AG04449 (cell line): ENCODE measurements around the gene VAV1.

Experiments
- CTCF ChIA-PET: fragments of 350-600 bp; formaldehyde crosslinking; extraction: SDS; loops from one replicate; lab custom pipeline; 2021; ENCODE audit warnings: antibody characterized with exemption; lab: Yijun Ruan, JAX
- POLR2A ChIA-PET: fragments of 400-600, 350-600 bp; formaldehyde crosslinking; extraction: SDS; loops from one replicate; lab custom pipeline; 2020; ENCODE audit warnings: antibody characterized with exemption, inconsistent platforms; lab: Yijun Ruan, JAX
- DNase-seq: peaks from one replicate; pipeline ENCODE4 v3.0.0-alpha.2; 2010; ENCODE audit warnings: low read depth, low spot score
- H3K4me3 ChIP-seq: 2 replicates; pipeline ENCODE4 v1.5.1; 2011; ENCODE audit warnings: low read depth, mild to moderate bottlenecking, control low read depth, low read length
- CTCF ChIP-seq: IDR thresholded peaks from one replicate; pipeline ENCODE4 v1.5.1; 2011; ENCODE audit warnings: mild to moderate bottlenecking, moderate library complexity, low read length, control low read depth, inconsistent platforms; ENCODE audit not compliant: insufficient read depth; ENCODE audit errors: missing control alignments

Gene VAV1

DNA sequence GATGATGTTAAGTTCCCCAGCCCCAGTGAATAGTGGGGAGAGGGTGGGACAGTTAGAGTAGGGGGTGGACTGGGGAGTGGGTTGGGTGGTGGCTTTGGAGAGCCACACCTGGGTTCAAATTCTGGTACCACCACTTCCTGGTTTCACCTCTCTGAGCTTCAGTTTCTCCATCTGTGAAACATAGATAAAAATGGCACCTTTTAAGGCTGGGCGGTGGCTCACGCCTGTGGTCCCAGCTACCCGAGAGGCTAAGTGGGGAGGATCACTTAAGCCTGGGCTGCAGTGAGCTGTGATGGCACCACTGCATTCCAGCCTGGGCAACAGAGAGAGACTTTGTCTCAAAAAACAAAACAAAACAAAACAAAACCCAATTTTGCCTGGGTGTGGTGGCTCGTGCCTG, 5.9 kb downstream of the VAV1 start:
- CTCF ChIA-PET, result no interaction called here
- POLR2A ChIA-PET, result no interaction called here
- no peak for DNase-seq
- H3K4me3 ChIP-seq, result no peak overlapping the region
- no peak for TF ChIP-seq CTCF

DNA sequence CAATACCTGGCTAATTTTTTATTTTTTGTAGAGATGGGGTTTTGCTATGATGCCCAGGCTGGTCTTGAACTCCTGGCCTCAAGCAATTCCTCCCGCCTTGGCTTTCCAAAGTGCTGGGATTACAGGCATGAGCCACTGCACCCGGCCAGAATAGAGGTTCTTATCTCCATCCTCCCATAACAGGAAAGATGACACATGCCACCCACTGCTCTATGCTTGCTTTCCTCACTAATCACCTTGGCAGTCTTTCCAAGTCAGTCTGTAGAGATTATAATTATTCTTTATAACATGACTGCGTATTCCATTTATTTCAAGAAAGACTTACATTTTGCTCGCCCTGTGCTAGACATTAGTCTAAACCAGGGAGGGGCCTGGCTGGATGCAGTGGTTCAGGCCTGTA, 6.7 kb downstream of the VAV1 start:
- no peak for TF ChIP-seq CTCF
- ChIA-PET POLR2A (no interaction called here), CTCF (no interaction called here)
- DNase-seq, result no peak
- H3K4me3 ChIP-seq, result no peak overlapping the region

DNA sequence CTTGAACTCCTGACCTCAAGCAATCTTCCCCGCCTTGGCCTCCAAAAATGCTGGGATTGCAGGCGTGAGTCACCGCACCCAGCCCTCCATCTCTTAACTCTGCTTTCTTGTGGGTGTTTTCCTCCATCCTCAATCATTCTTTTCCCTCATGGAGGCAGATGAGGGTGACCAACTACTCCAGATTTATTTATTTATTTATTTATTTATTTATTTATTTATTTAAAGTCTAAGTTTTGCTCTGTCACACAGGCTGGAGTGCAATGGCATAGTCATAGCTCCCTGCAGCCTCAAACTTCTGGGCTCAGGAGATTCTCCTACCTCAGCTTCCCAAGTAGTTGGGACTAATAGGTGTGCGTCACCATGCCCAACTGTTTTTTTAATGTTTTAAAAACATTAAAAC, 14.9 kb downstream of the VAV1 start:
- TF ChIP-seq CTCF, result no peak
- no peak for DNase-seq
- ChIA-PET POLR2A (no interaction called here), CTCF (no interaction called here)
- H3K4me3 ChIP-seq, result no peak overlapping the region

- POLR2A ChIA-PET, result no interaction called here
- TF ChIP-seq CTCF, result no peak
- CTCF ChIA-PET, result no interaction called here
- no peak overlapping the region for H3K4me3 ChIP-seq
- no peak for DNase-seq
Observed at GRCh38 chr19:6788896-6789295, 16.4 kb downstream of the VAV1 start.

- no peak for DNase-seq
- ChIA-PET CTCF (no interaction called here), POLR2A (no interaction called here)
- no peak for TF ChIP-seq CTCF
- H3K4me3 ChIP-seq, result no peak overlapping the region
Observed at GRCh38 chr19:6790194-6791128, 18.0 kb downstream of the VAV1 start.

- no peak for DNase-seq
- H3K4me3 ChIP-seq, result no peak overlapping the region
- CTCF ChIA-PET, result interaction anchor here (1.0 kb wide), 1 partner anchor 53 kb away, joined by 3 read pairs; no protein-coding TSS in a partner anchor
- TF ChIP-seq CTCF, result no peak
- POLR2A ChIA-PET, result no interaction called here
Observed at GRCh38 chr19:6791237-6791636, 18.7 kb downstream of the VAV1 start.
